K562 (cell line): ENCODE results near the gene AAK1. TPM values are rescaled to one million over a fixed set of nuclear protein-coding genes. Genes with fewer than 3 reads are reported as not detected.
A peak's percentile ranks its signal among the peaks of the same experiment; 100 is the strongest.

Experiments used
- ID3 ChIP-seq, 2 experiments: fragments of 250-450 bp in 1 of 2; fragments of 450-650 bp in 1 of 2; sonication (Bioruptor Pico) in 1 of 2; IDR thresholded peaks; 2 replicates each; pipeline versions ENCODE4 v1.6.1 to v1.8.0; 2016 to 2021; ENCODE audit warnings: mild to moderate bottlenecking in 2 of 2, moderate library complexity in 2 of 2, missing compliant biosample characterization in 1 of 2, missing genetic modification characterization in 1 of 2
- MAFF ChIP-seq: IDR thresholded peaks from 2 replicates; pipeline ENCODE4 v1.6.1; 2012; ENCODE audit warnings: low read length, improper control_type of control experiment
- MBD2 ChIP-seq: sonication (generic); IDR thresholded peaks from 2 replicates; pipeline ENCODE4 v1.6.1; 2016; ENCODE audit warnings: low read depth, borderline replicate concordance
- NR2C2 ChIP-seq, 2 experiments: fragments of 200-800 bp in 1 of 2; sonication (Bioruptor generic) in 1 of 2; sonication (generic) in 1 of 2; formaldehyde crosslinking in 1 of 2; IDR thresholded peaks; 2 replicates each; pipeline versions ENCODE4 v1.6.1 to v1.8.0; 2016 to 2022; ENCODE audit warnings: mild to moderate bottlenecking in 1 of 2, missing compliant biosample characterization in 1 of 2, missing genetic modification characterization in 1 of 2, missing genetic modification reagents in 1 of 2
- POLR3A ChIP-seq: IDR thresholded peaks from 2 replicates; pipeline ENCODE4 v1.6.1; 2011; ENCODE audit warnings: borderline replicate concordance, mild to moderate bottlenecking, moderate library complexity; ENCODE audit not compliant: insufficient read length, insufficient read depth; ENCODE audit errors: extremely low read depth
- TEAD2 ChIP-seq: fragments of 450-650 bp; IDR thresholded peaks from 2 replicates; pipeline ENCODE4 v1.6.1; 2016; ENCODE audit warnings: missing genetic modification characterization, control low read depth, missing compliant biosample characterization
- ZNF263 ChIP-seq: sonication (generic); formaldehyde crosslinking; IDR thresholded peaks from 2 replicates; pipeline ENCODE4 v1.8.0; 2022; ENCODE audit warnings: mild to moderate bottlenecking, missing genetic modification reagents, borderline replicate concordance
- ZNF384 ChIP-seq: IDR thresholded peaks from 2 replicates; pipeline ENCODE4 v1.6.1; 2012; ENCODE audit warnings: low read depth, low read length, improper control_type of control experiment
- polyA plus RNA-seq, 8 experiments: library from polyadenylated mRNA; depleted of rRNA in 4 of 8; stranded (reverse) in 5 of 8; unstranded in 3 of 8; fragments of >200 nt; fragmentation: Nextera tagmentation in 2 of 8; fragmentation: Illumina TruSeq in 1 of 8; extraction: Ambion mirVana in 2 of 8; extraction: Trizol in 1 of 8; gene quantifications; 2 replicates each; pipeline versions ENCODE4 v1.2.1 to v1.2.3, GENCODE V29; 2011 to 2014; ENCODE audit warnings: inconsistent platforms in 1 of 8, missing spikeins in 1 of 8
- total RNA-seq, 7 experiments: library from RNA; depleted of rRNA in 6 of 7; stranded (reverse); fragments of >200 nt in 6 of 7; fragmentation: Illumina TruSeq in 2 of 7; extraction: Trizol in 2 of 7; gene quantifications; 2 replicates each; pipeline versions ENCODE4 v1.2.1 to v1.2.3, GENCODE V29; 2011 to 2021; ENCODE audit warnings: low replicate concordance in 1 of 7
- TF ChIP-seq, protein P1 (sequence below): fragments of 250-450 bp; sonication (Bioruptor Pico); IDR thresholded peaks from 2 replicates; pipeline ENCODE4 v1.8.0; 2022; ENCODE audit warnings: inconsistent platforms
- TF ChIP-seq, protein P2 (sequence below), 2 experiments: fragments of 450-650 bp in 1 of 2; sonication (generic) in 1 of 2; formaldehyde crosslinking in 1 of 2; IDR thresholded peaks in 1 of 2; conservative IDR thresholded peaks in 1 of 2; 2 replicates each; pipeline versions ENCODE4 v1.6.1 to v1.8.1; 2016 to 2023; ENCODE audit warnings: mild to moderate bottlenecking in 2 of 2, moderate library complexity in 2 of 2, inconsistent platforms in 1 of 2, missing genetic modification reagents in 1 of 2

AAK1 gene
- total and polyA plus RNA-seq, 9 of the 15 experiments (the other 6 are each of a cell fraction or from before 2014, with no cell fraction given), result 0.89 to 17.1 (median 6.0) TPM

DNA sequence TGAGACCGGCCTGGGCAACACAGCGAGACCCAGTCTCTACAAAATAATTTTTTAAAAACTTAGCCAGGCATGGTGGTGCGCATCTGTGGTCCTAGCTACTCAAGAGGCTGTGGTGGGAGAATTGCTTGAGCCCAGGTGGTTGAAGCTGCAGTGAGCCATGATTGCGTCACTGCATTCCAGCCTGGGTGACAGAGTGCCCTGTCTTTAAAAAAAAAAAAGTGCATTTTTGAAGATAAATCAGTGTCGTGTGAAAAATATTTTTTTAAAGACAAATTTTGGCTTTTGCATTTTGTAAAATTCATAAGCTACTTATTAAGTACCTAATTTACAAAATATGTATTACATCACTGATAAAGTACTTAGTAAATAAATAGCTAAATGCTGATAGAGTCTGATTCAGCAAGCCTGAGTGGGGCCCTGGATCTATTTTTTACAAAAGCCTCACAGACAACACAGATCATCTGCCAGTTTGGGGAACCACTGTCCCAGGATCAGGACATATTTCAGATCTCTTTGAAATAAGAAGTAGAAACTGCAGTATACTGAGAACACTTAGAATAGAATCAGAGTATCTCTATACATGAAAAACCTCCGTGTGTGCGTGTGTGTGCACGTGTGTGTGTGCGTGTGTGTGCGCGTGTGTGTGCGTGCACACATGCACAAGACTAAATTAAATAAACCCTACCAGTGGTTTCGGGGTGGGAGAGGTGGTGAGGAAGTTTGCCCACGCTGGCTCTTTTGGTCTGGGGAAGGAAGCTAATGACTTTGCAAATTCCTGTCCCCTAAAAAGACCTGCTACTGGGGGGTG lies 61.6 kb downstream of the AAK1 start (continued):
- TF ChIP-seq ZNF263 (CRISPR knock-in tag) (no peak), POLR3A (no peak), ZNF384 (0 out of 2 replicates have a peak, but pooled peaks have one; percentile 40), TEAD2 (tag) (0 out of 2 replicates have a peak, but pooled peaks have one; percentile 31), MAFF (peak; percentile 53), MBD2 (no peak; the same call in 1 of the 2 replicates), NR2C2 (CRISPR knock-in tag; IDR thresholded peaks at IDR 0.05) (no peak), NR2C2 (tag; IDR thresholded peaks at IDR 0.05) (no peak), ID3 (CRISPR knock-in tag; IDR thresholded peaks at IDR 0.05) (no peak), ID3 (tag; IDR thresholded peaks at IDR 0.05) (no peak)
- TF ChIP-seq, protein P1, sequence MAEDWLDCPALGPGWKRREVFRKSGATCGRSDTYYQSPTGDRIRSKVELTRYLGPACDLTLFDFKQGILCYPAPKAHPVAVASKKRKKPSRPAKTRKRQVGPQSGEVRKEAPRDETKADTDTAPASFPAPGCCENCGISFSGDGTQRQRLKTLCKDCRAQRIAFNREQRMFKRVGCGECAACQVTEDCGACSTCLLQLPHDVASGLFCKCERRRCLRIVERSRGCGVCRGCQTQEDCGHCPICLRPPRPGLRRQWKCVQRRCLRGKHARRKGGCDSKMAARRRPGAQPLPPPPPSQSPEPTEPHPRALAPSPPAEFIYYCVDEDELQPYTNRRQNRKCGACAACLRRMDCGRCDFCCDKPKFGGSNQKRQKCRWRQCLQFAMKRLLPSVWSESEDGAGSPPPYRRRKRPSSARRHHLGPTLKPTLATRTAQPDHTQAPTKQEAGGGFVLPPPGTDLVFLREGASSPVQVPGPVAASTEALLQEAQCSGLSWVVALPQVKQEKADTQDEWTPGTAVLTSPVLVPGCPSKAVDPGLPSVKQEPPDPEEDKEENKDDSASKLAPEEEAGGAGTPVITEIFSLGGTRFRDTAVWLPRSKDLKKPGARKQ (CRISPR knock-in tag), result 0 out of 2 replicates have a peak, but pooled peaks have one; percentile 22
- TF ChIP-seq, protein P2, sequence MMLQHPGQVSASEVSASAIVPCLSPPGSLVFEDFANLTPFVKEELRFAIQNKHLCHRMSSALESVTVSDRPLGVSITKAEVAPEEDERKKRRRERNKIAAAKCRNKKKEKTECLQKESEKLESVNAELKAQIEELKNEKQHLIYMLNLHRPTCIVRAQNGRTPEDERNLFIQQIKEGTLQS (IDR thresholded peaks at IDR 0.05), result peak; percentile 82
- TF ChIP-seq, protein P2 (CRISPR knock-in tag; conservative IDR thresholded peaks at IDR 0.05), result no peak
